OCI-LY3 (cell line): Measurements from ENCODE around the gene ENO1.
A peak's percentile ranks its signal among the peaks of the same experiment; 100 is the strongest.

ENCODE experiments used
- CTCF ChIP-seq: fragments of 200-600, 300-600 bp; sonication (generic); IDR thresholded peaks from 2 replicates; pipeline ENCODE4 v1.5.1; 2014; ENCODE audit warnings: antibody characterized with exemption, low read length, low read depth
- EZH2phosphoT487 ChIP-seq: fragments of 200-600 bp; shearing (Covaris generic); IDR thresholded peaks from 2 replicates; pipeline ENCODE4 v1.6.1; 2018; ENCODE audit warnings: antibody characterized with exemption, mixed run types, low read depth

GRCh38 chr1:8858888-8859706 is 19.4 kb downstream of the ENO1 start:
- peak; percentile 44 for TF ChIP-seq CTCF
- TF ChIP-seq EZH2phosphoT487 = no peak
